ENCODE results near the gene SRSF4.
"Not testable (repeated sequence)": the region's sequence is repeated elsewhere in the genome, so short reads cannot be mapped to it uniquely, and the experiment has no call there.

Gene SRSF4

GRCh38 chr1:29162476-29163138 is 19.1 kb downstream of the SRSF4 start:
- DNase-seq, result no peak

GRCh38 chr1:29162025-29162424 is 19.7 kb downstream of the SRSF4 start:
- DNase-seq, result no peak

GRCh38 chr1:29159773-29160172 is 21.9 kb downstream of the SRSF4 start:
- DNase-seq, result no peak

GRCh38 chr1:29157269-29157601 is 24.5 kb downstream of the SRSF4 start:
- DNase-seq, result no peak

- DNase-seq, result peak; percentile 97
Observed at GRCh38 chr1:29156543-29157268, 25.0 kb downstream of the SRSF4 start.

- no peak for DNase-seq
Observed at GRCh38 chr1:29152046-29152805, 29.5 kb downstream of the SRSF4 start.

- DNase-seq, result not testable (repeated sequence)
Observed at GRCh38 chr1:29150346-29150745, 31.4 kb downstream of the SRSF4 start.

GRCh38 chr1:29148656-29149491 is 32.8 kb downstream of the SRSF4 start:
- no peak for DNase-seq

- DNase-seq, result no peak
Observed at GRCh38 chr1:29145739-29146437, 35.8 kb downstream of the SRSF4 start.

GRCh38 chr1:29144178-29144577 is 37.5 kb downstream of the SRSF4 start:
- no peak for DNase-seq

- DNase-seq, result no peak
Observed at GRCh38 chr1:29142714-29143113, 39.0 kb downstream of the SRSF4 start.

GRCh38 chr1:29136391-29136915 is 45.2 kb downstream of the SRSF4 start:
- no peak for DNase-seq

- no peak for DNase-seq
Observed at GRCh38 chr1:29134695-29135028, 47.0 kb downstream of the SRSF4 start.

- no peak for DNase-seq
Observed at GRCh38 chr1:29133861-29134694, 47.6 kb downstream of the SRSF4 start.

- DNase-seq, result not testable (repeated sequence)
Observed at GRCh38 chr1:29131056-29131455, 50.6 kb downstream of the SRSF4 start.

GRCh38 chr1:29129916-29130315 is 51.8 kb downstream of the SRSF4 start:
- DNase-seq, result no peak

- DNase-seq, result no peak
Observed at GRCh38 chr1:29128739-29129138, 53.0 kb downstream of the SRSF4 start.

- DNase-seq, result no peak
Observed at GRCh38 chr1:29126198-29126597, 55.5 kb downstream of the SRSF4 start.

GRCh38 chr1:29125788-29126187 is 55.9 kb downstream of the SRSF4 start:
- DNase-seq, result no peak

GRCh38 chr1:29125237-29125641 is 56.5 kb downstream of the SRSF4 start:
- no peak for DNase-seq

Measured in OCI-M1 (cell line).